ENCODE data around the gene NFIB. TPM values are rescaled to one million over a fixed set of nuclear protein-coding genes. Genes with fewer than 3 reads are reported as not detected.

Gene NFIB
- total and polyA plus RNA-seq, 2 of the 13 experiments (the other 11 are each of a cell fraction or from before 2014, with no cell fraction given): 0.98 to 4.6 TPM

- Histone ChIP-seq H3K4me3 (replicated peaks in 1 of 3; ENCODE audit: insufficient read depth in 1 of 3, low read depth in 2 of 3, low read length in 3 of 3) (no peak overlapping the region), H3K9ac (ENCODE audit: insufficient read depth, low read depth, low read length) (no peak overlapping the region), H2AFZ (ENCODE audit: low read length) (no peak overlapping the region), H3K4me2 (ENCODE audit: low read depth, low read length) (no peak overlapping the region), H3K27ac (ENCODE audit: extremely low read length, insufficient read depth, low read length) (no peak overlapping the region), H3K9me3 (ENCODE audit: low read length) (no peaks in the 10 kb centered on the region), H4K20me1 (ENCODE audit: insufficient read depth, low read length) (no peaks in the 10 kb centered on the region), H3K36me3 (replicated peaks in 1 of 2; ENCODE audit: control insufficient read depth in 1 of 2, insufficient read depth in 2 of 2, low read length in 2 of 2) (no peaks in the 10 kb centered on the region), H3K27me3 (ENCODE audit: control insufficient read depth in 1 of 2, insufficient read depth in 2 of 2, low read length in 2 of 2) (no peaks in the 10 kb centered on the region), H3K79me2 (ENCODE audit: insufficient read depth, low read length) (no peaks in the 10 kb centered on the region), H3K4me1 (ENCODE audit: insufficient read depth, low read length) (no peaks in the 10 kb centered on the region)
- no peak for ATAC-seq
- in situ Hi-C loops (cut with HindIII; ENCODE audit: extremely low pct_ligation_motif_present, low pct_unique_long_range_greater_than_20kb): no loop called here
- no TSS peak for BruUV-seq (replicated peaks)
- intact Hi-C loops (cut with micrococcal nuclease; ENCODE audit: unreplicated experiment): no loop called here
- TF ChIP-seq ZNF574 (CRISPR knock-in tag; IDR thresholded peaks at IDR 0.05) (no peak), DRAP1 (CRISPR knock-in tag; IDR thresholded peaks at IDR 0.05) (no peak), ZFP41 (CRISPR knock-in tag; IDR thresholded peaks at IDR 0.05; ENCODE audit: borderline replicate concordance) (no peak), PHB2 (IDR thresholded peaks at IDR 0.05; ENCODE audit: partially characterized antibody) (no peak), MED8 (CRISPR knock-in tag; IDR thresholded peaks at IDR 0.05; ENCODE audit: insufficient replicate concordance) (no peak), PCBP1 (IDR thresholded peaks at IDR 0.05; ENCODE audit: borderline replicate concordance, low read depth, low read length) (no peak)
- TF ChIP-seq, protein P1, sequence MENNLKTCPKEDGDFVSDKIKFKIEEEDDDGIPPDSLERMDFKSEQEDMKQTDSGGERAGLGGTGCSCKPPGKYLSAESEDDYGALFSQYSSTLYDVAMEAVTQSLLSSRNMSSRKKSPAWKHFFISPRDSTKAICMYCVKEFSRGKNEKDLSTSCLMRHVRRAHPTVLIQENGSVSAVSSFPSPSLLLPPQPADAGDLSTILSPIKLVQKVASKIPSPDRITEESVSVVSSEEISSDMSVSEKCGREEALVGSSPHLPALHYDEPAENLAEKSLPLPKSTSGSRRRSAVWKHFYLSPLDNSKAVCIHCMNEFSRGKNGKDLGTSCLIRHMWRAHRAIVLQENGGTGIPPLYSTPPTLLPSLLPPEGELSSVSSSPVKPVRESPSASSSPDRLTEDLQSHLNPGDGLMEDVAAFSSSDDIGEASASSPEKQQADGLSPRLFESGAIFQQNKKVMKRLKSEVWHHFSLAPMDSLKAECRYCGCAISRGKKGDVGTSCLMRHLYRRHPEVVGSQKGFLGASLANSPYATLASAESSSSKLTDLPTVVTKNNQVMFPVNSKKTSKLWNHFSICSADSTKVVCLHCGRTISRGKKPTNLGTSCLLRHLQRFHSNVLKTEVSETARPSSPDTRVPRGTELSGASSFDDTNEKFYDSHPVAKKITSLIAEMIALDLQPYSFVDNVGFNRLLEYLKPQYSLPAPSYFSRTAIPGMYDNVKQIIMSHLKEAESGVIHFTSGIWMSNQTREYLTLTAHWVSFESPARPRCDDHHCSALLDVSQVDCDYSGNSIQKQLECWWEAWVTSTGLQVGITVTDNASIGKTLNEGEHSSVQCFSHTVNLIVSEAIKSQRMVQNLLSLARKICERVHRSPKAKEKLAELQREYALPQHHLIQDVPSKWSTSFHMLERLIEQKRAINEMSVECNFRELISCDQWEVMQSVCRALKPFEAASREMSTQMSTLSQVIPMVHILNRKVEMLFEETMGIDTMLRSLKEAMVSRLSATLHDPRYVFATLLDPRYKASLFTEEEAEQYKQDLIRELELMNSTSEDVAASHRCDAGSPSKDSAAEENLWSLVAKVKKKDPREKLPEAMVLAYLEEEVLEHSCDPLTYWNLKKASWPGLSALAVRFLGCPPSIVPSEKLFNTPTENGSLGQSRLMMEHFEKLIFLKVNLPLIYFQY (CRISPR knock-in tag; IDR thresholded peaks at IDR 0.05; ENCODE audit: borderline replicate concordance): no peak
- no peak for DNase-seq (ENCODE audit: low spot score)
- no peak for FAIRE-seq
- POLR2A ChIA-PET: no interaction called here
- CTCF ChIA-PET (ENCODE audit: low intra/inter-chr PET ratio, low total read pairs): no interaction called here
These were observed 173.7 kb downstream of the NFIB start for GRCh38 chr9:14140096-14140697.

All from HepG2 (cell line).